Natural killer cell (primary cell): ENCODE measurements around the gene SMARCA4. TPM values are rescaled to one million over a fixed set of nuclear protein-coding genes. Genes with fewer than 3 reads are reported as not detected.
"Not testable (repeated sequence)": the region's sequence is repeated elsewhere in the genome, so short reads cannot be mapped to it uniquely, and the experiment has no call there.

Experiments used
- ATAC-seq, 3 donors: fragments of 150-1000 bp in 2 of 3; fragments of 200-7000 bp in 1 of 3; cut with Tn5 transposase; 1 replicate in 1 of 3; 2 replicates in 2 of 3; pipeline ENCODE4 v1.10.0; 2021; ENCODE audit warnings: mild to moderate bottlenecking in 2 of 3, moderate library complexity in 2 of 3
- DNase-seq, 2 donors: peaks; one replicate each; pipeline versions ENCODE4 v3.0.0 to v3.0.0-alpha.2; 2013 to 2021; ENCODE audit warnings: mixed read lengths in 1 of 2
- H3K27ac ChIP-seq: one replicate; pipeline ENCODE4 v1.5.1; 2013; ENCODE audit warnings: mild to moderate bottlenecking, low read length
- H3K27me3 ChIP-seq: one replicate; pipeline ENCODE4 v1.6.1; 2013; ENCODE audit warnings: low read length; ENCODE audit not compliant: control insufficient read depth, insufficient read depth
- H3K36me3 ChIP-seq: one replicate; pipeline ENCODE4 v1.6.1; 2013; ENCODE audit warnings: low read length; ENCODE audit not compliant: control insufficient read depth, insufficient read depth
- H3K4me1 ChIP-seq: one replicate; pipeline ENCODE4 v1.6.1; 2013; ENCODE audit warnings: low read length; ENCODE audit not compliant: control insufficient read depth, insufficient read depth
- H3K4me3 ChIP-seq: one replicate; pipeline ENCODE4 v1.5.1; 2013; ENCODE audit warnings: low read length
- H3K9me3 ChIP-seq: one replicate; pipeline ENCODE4 v1.6.1; 2013; ENCODE audit warnings: low read length; ENCODE audit not compliant: control insufficient read depth, insufficient read depth
- H3K27ac Mint-ChIP-seq, 2 donors: one replicate each; pipeline ENCODE4 v1.8.0; 2022; ENCODE audit warnings: mild to moderate bottlenecking in 2 of 2, mixed read lengths in 2 of 2, moderate library complexity in 1 of 2
- H3K27me3 Mint-ChIP-seq, 2 donors: one replicate each; pipeline ENCODE4 v1.8.0; 2022; ENCODE audit warnings: low read depth in 2 of 2, mixed read lengths in 2 of 2
- H3K36me3 Mint-ChIP-seq: one replicate; pipeline ENCODE4 v1.8.0; 2022; ENCODE audit warnings: mixed read lengths
- H3K4me1 Mint-ChIP-seq, 2 donors: one replicate each; pipeline ENCODE4 v1.8.0; 2022; ENCODE audit warnings: mixed read lengths in 2 of 2
- H3K4me3 Mint-ChIP-seq: one replicate; pipeline ENCODE4 v1.8.0; 2022; ENCODE audit warnings: mild to moderate bottlenecking, moderate library complexity, mixed read lengths
- H3K9me3 Mint-ChIP-seq, 2 donors: one replicate each; pipeline ENCODE4 v1.8.0; 2022; ENCODE audit warnings: mixed read lengths in 2 of 2
- CTCF ChIP-seq: fragments of 200-600 bp; IDR thresholded peaks from one replicate; pipeline ENCODE4 v1.8.0; 2022; ENCODE audit warnings: antibody characterized with exemption
- WGBS: methylation state at CpG from one replicate; pipeline ENCODE4 v1.1.7; 2013; ENCODE audit warnings: missing lambda C conversion rate; ENCODE audit not compliant: insufficient coverage; 5-methylcytosine and 5-hydroxymethylcytosine counted together
- intact Hi-C: fragments of 100-400 bp; cut with micrococcal nuclease; formaldehyde crosslinking; loops from one replicate; pipeline ENCODE4 v1.14.2; 2022
- total RNA-seq, 4 donors: library from RNA; stranded (reverse); fragments of 120-200 nt in 1 of 4; gene quantifications; one replicate each; pipeline versions ENCODE4 v1.2.3 to v1.2.4, GENCODE V29; 2013 to 2022

The SMARCA4 gene
- total RNA-seq, 3 donors from 2014 or later (not counting 1 experiment from before 2014, with no cell fraction given), result 85.4 to 96.1 (median 93.6) TPM

DNA sequence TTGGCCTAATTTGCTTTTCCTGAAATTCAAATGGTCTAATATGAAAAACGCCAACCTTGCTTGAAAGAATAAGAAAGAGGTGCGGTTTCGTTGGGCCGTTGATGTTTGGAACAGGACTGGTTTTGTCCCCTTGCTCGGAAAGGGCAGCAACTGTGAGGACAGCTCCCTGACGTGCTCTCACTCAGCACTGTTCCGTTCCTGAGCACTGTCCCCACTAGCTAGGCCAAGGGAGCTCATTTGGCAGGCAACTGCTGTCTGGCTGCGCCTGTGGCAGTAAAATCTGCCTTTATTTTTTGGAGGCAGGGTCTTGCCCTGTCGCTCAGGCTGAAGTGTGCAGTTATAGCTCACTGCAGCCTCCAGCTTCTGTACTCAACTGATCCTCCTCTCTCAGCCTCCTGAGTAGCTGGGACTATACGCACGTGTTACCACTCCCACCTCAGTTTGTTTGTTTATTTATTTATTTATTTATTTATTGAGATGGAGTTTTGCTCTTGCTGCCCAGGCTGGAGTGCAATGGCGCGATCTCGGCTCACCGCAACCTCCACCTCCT, 132.9 kb downstream of the SMARCA4 start:
- H3K9me3 ChIP-seq, result no peaks in the 10 kb centered on the region
- DNase-seq (no peak), ATAC-seq (no peak)
- H3K9me3 Mint-ChIP-seq, result no peaks in the 10 kb centered on the region
- peak overlapping the region; percentile 59 for H3K4me3 Mint-ChIP-seq
- 91% methylated on average over 13 of the region's 15 CpGs for WGBS
- no peak for TF ChIP-seq CTCF
- H3K27ac Mint-ChIP-seq, result peak overlapping the region; percentile 91 to 97
- H3K36me3 ChIP-seq, result no peaks in the 10 kb centered on the region
- H3K27me3 Mint-ChIP-seq, result no peaks in the 10 kb centered on the region
- peaks cover 85% of the 10 kb centered on the region for H3K4me1 ChIP-seq
- H3K27me3 ChIP-seq, result no peaks in the 10 kb centered on the region
- intact Hi-C loops, result no loop called here
- peaks cover 45 to 58% of the 10 kb centered on the region in 2 donors for H3K4me1 Mint-ChIP-seq
- no peaks in the 10 kb centered on the region for H3K36me3 Mint-ChIP-seq
- H3K27ac ChIP-seq, result peak overlapping the region; percentile 13
- no peak overlapping the region for H3K4me3 ChIP-seq

DNA sequence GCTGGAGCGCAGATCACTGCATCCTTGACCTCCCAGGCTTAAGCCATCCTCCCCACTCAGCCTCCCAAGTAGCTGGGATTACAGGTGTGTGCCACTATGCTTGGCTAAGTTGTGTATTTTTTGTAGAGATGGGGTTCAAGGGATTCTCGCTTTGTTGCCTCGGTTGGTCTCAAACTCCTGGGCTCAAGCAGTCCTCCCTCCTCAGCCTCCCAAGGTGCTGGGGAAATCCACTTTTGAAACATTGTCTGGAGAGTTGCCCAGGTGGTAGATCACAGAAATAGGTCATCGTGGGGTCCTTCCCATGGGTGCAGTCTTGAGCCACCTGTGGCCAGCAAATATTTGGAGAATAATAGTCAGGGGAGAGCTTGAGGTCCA, 133.7 kb downstream of the SMARCA4 start:
- Mint-ChIP-seq H3K27me3 (no peaks in the 10 kb centered on the region), H3K36me3 (no peaks in the 10 kb centered on the region), H3K4me1 (peaks cover 40 to 51% of the 10 kb centered on the region in 2 donors), H3K4me3 (peak overlapping the region; percentile 83), H3K9me3 (peaks cover 0 to 3% of the 10 kb centered on the region in 2 donors), H3K27ac (peak overlapping the region; percentile 91 to 97)
- Histone ChIP-seq H3K9me3 (no peaks in the 10 kb centered on the region), H3K27ac (peak overlapping the region; percentile 76), H3K27me3 (no peaks in the 10 kb centered on the region), H3K4me1 (peaks cover 78% of the 10 kb centered on the region), H3K36me3 (no peaks in the 10 kb centered on the region), H3K4me3 (no peak overlapping the region)
- ATAC-seq (no peak), DNase-seq (no peak)
- WGBS, result 50% methylated on average over 1 of the region's 4 CpGs
- intact Hi-C loops, result no loop called here
- no peak for TF ChIP-seq CTCF

GRCh38 chr19:11096210-11096841, 135.5 kb downstream of the SMARCA4 start:
- ATAC-seq (peak; percentile 46 to 72 (median 57)), DNase-seq (peak; percentile 40 to 62)
- Mint-ChIP-seq H3K36me3 (no peaks in the 10 kb centered on the region), H3K27me3 (no peaks in the 10 kb centered on the region), H3K4me1 (peaks cover 42 to 49% of the 10 kb centered on the region in 2 donors), H3K9me3 (peaks cover 0 to 3% of the 10 kb centered on the region in 2 donors), H3K27ac (peak overlapping the region; percentile 91 to 97), H3K4me3 (peak overlapping the region; percentile 83)
- no peak for TF ChIP-seq CTCF
- WGBS, result 53% methylated on average over 8 of the region's 10 CpGs
- H3K4me1 ChIP-seq, result peaks cover 68% of the 10 kb centered on the region
- no peaks in the 10 kb centered on the region for H3K27me3 ChIP-seq
- no peaks in the 10 kb centered on the region for H3K9me3 ChIP-seq
- H3K36me3 ChIP-seq, result peaks cover 5% of the 10 kb centered on the region
- peak overlapping the region; percentile 76 for H3K27ac ChIP-seq
- no peak overlapping the region for H3K4me3 ChIP-seq
- intact Hi-C loops, result no loop called here

DNA sequence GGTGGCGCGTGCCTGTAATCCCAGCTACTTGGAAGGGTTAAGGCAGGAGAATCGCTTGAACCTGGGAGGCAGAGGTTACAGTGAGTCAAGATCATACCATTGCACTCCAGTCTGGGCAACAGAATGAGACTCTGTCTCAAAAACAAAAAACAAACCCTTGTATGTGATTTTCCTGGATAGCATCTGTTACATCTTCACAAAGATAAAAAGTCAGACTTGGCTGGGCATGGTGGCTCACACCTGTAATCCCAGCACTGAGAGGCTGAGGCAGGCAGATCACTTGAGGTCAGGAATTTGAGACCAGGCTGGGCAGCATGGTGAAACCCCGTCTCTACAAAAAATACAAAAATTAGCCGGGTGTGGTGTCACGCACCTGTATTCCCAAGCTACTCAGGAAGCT, 136.5 kb downstream of the SMARCA4 start:
- H3K36me3 Mint-ChIP-seq, H3K27me3 Mint-ChIP-seq, H3K4me3 Mint-ChIP-seq, H3K4me3 ChIP-seq, H3K9me3 ChIP-seq, H3K9me3 Mint-ChIP-seq, DNase-seq, intact Hi-C loops, H3K27me3 ChIP-seq, H3K36me3 ChIP-seq, ATAC-seq: not testable (repeated sequence)
- 96% methylated on average over 6 of the region's 6 CpGs for WGBS
- Histone ChIP-seq H3K27ac (peak overlapping the region; percentile 10), H3K4me1 (peaks cover 57% of the 10 kb centered on the region)
- peaks cover 32 to 44% of the 10 kb centered on the region in 2 donors for H3K4me1 Mint-ChIP-seq
- peak overlapping the region; percentile 91 to 97 for H3K27ac Mint-ChIP-seq
